HuH-7 (cell line): ENCODE measurements around the gene LMX1A.

Experiments used
- DNase-seq: peaks from one replicate; pipeline ENCODE4 v3.0.0; 2011; ENCODE audit warnings: low spot score

Gene LMX1A

DNA sequence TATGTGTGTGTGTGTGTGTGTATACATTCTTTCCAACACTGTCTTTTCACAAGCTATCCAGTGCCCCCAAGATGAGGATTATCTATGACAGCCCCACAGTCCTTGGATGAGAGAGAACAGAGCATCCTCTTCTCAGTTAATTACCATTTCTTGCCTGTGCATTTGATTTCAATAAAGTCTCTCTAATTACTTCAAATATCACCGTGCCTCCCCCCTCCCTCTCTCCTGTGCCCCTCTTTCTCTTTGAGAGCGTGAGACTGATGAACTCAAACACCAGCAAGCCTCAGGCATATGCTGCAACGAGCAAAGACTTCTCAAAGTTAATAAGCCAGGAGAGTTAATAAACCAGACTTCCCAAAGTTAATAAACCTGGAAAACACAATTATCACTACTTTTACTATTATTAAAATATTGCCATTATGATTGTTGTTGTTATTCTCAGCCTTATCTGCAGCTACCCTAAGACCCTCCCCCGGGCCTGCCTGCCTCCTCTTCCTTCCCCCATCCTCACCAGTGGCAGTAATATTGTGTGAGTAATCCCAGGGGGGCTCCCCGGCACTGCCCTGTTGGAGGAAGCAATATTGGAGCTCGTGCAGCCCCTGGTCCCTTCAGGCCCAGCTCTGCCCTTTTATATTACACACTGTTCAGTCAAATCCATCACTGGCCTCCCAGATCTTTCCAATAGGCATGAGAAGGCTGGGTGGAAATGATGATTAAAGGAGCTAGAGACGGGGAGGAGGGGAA is 30.9 kb downstream of the LMX1A start:
- DNase-seq = no peak

DNA sequence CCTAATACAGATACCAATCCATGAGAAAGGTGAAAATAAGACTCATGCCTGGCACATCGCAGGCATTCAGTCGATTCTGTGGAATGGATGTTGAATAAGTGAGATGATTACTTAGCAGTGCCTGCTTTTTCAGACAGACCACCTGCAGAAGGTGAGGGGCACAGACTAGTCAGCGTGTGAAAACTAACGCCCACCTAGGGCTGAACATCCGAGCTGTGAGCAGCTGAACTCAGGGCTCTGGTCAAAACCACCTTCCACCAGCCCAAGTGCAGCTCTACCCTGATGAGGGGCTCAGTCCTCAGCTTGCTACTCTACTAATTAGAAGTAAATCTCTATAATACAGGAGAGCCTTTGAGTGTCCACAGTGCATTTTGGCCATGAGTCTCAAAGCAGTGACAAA is 32.5 kb downstream of the LMX1A start:
- DNase-seq = no peak

DNA sequence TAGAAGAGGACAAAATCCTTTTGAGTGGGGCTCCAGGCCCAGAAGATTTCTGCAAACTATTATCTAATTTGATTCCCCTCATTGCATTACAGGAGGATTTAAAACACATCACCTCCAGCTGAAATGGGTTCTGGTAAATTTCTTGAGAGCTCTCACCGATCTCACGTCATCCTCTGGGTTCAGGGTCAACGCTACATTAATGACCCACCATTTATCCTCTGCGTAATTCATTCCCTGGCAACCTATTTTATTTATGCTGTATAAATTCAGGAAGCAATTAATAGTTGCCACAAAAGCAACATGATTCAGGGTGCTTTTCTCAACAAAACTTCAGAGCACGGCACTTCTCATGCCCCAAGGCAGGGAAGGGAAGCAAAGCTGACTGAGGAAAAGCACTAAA is 38.9 kb downstream of the LMX1A start:
- DNase-seq = no peak

- no peak for DNase-seq
These were observed 40.3 kb downstream of the LMX1A start for GRCh38 chr1:165316153-165316772.

- DNase-seq = no peak
These were observed 41.0 kb downstream of the LMX1A start for GRCh38 chr1:165315481-165315880.

GRCh38 chr1:165313903-165314302 is 42.6 kb downstream of the LMX1A start:
- DNase-seq = no peak

- no peak for DNase-seq
These were observed 43.9 kb downstream of the LMX1A start for GRCh38 chr1:165312591-165312990.

DNA sequence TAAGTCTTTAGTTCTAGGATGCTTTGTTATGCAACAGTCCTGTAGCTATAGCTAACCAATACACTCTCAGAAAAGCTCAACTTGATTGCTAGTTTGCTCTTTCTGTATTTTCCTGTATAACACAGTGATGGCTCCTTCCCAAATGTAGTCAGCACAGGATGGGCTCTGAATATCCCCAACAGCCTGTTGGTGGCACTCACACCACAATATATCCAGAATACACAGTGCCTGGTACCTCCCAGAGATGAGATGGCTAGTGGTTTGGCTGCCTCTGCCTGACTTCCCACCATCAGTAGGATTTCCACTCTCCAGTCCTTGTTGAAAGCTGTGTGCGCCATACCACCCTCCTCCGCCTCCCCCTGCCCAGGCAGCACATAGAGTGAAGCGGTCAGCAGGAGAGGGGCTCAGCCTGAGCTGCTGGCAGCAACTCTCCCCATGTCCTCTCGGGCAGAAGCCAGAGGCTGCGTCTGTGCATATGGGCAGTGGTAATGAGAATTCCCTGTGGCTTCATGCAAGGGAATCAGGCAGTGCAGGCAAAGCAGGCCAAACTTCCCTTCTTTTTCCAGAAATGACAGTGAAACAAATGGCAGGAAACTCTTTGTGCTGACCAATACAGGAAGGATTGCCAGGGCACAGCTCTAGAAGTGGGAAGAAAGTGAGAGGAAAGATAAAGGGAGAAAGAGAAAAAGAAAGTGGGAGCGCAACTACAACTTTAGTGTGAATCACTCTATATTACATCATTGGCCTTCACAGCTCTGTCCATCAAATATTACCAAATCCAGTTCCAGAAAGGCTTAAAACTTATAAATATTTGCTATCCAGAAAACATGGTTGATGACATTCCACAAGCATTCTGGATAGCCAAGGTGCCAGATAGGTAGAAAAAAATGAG is 49.7 kb downstream of the LMX1A start:
- no peak for DNase-seq

- DNase-seq = no peak
These were observed 53.1 kb downstream of the LMX1A start for GRCh38 chr1:165303386-165303785.

- no peak for DNase-seq
These were observed 56.1 kb downstream of the LMX1A start for GRCh38 chr1:165300400-165300903.

DNA sequence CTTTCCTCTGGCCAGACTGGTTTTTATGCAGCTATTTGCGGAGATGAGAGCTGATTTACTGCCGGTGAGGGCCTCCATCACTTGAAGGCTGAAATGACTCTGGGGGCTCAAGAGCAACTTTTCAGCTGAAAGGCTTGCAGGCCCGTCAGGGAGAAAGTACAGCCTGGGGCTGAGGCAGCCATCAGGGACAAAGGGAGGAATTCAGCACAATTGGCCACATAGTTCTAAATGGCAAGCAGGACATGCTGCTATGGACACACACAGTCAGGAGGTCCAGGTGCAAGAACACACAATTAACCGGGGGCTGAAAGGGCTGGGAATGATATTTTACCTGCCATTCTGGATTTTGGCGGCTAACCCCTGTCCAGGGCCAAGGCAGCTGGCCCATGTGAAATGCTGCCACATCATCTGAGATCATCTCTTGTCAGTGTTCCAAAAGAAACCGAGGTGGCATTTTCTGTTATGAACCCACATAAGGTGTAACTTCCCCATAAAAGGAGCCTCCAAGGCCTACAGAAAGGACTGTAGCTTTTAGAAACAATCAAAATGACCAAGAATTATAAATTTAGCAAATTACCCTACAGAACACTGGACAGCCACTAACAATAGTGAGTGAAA is 58.2 kb downstream of the LMX1A start:
- no peak for DNase-seq

- no peak for DNase-seq
These were observed 60.3 kb downstream of the LMX1A start for GRCh38 chr1:165296205-165296604.

- no peak for DNase-seq
These were observed 66.4 kb downstream of the LMX1A start for GRCh38 chr1:165290148-165290547.

DNA sequence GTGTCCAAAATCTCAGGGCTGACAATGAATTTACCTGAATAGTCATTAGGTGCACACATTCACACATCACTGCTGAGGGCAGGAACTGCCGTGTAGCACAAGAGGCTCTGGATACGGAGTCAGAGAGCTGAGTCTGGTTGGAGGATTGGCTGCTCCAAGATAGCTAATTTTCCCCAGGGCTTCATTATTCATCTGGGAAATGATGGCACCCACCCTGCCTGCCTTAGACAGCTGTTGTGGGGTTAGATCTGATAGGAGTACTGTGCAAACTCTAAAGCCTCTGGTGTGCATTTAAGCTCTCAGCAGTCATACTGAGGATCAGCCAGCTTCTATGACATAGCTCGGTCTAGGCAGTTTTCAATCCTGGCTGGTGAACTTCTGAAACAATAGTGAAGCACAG is 67.0 kb downstream of the LMX1A start:
- DNase-seq = no peak

GRCh38 chr1:165288350-165289120 is 68.0 kb downstream of the LMX1A start:
- peak; percentile 24 for DNase-seq

- DNase-seq = peak; percentile 46
These were observed 68.7 kb downstream of the LMX1A start for GRCh38 chr1:165287781-165288180.

- DNase-seq = no peak
These were observed 69.2 kb downstream of the LMX1A start for GRCh38 chr1:165287329-165287728.

GRCh38 chr1:165284454-165284853 is 72.1 kb downstream of the LMX1A start:
- DNase-seq = no peak

DNA sequence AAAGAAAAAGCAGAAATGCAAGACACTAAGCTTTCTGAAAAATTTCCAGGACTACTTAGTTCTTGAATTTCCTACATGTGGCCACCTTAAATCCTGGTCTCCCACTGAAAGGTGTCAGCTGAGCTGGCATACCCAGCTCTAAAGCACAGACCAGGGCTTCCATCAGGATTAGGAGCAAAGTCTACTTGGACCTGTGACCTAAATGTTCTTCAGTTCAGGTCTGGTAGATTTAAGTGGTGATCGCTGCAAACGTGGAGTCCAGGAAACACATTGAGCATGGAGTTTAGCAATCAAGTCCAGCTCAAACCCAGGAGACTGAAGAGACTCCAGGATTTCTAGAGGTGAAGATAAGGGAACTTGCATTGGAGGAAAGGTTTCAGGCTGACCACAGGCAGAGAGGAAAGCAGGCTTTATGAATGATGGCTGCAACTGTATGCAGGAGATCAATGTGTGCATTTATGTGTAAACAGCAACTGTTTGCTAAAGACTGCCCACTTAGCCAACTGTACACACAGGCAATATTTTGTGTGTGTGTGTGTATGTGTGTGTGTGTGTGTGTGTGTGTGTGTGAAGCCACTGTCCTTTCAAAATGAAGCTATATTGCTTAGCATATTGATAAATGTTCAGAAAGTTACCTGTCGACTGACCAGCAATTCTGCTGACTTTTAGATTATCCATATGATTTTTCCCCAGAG is 75.2 kb downstream of the LMX1A start:
- no peak for DNase-seq

GRCh38 chr1:165279882-165280281 is 76.6 kb downstream of the LMX1A start:
- no peak for DNase-seq

DNA sequence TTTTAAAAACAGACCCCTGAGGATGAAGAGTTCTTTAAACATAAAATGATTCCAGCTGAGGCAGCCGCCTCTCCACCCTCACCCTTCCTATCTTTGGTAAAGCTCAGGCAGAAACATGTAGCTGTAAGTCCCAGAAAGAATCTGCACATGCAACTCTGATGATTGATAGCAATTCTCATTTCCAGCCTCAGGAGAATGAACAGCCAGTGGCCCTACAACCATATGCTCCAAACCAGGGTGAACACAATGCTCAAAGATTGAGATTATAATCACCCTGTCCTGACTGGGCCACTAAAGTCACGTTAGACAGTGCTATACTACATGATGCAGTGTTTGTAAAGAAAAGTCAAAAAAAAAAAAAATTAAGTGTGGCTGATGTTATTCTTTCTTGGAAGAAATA is 80.2 kb downstream of the LMX1A start:
- DNase-seq = no peak
